SW480 (cell line): ENCODE measurements around the gene PDAP1.
A peak's percentile ranks its signal among the peaks of the same experiment; 100 is the strongest.
"Not testable (repeated sequence)": the region's sequence is repeated elsewhere in the genome, so short reads cannot be mapped to it uniquely, and the experiment has no call there.

Experiments used
- DNase-seq: peaks from one replicate; pipeline ENCODE4 v3.0.0-alpha.2; 2016; ENCODE audit warnings: low spot score

The PDAP1 gene

DNA sequence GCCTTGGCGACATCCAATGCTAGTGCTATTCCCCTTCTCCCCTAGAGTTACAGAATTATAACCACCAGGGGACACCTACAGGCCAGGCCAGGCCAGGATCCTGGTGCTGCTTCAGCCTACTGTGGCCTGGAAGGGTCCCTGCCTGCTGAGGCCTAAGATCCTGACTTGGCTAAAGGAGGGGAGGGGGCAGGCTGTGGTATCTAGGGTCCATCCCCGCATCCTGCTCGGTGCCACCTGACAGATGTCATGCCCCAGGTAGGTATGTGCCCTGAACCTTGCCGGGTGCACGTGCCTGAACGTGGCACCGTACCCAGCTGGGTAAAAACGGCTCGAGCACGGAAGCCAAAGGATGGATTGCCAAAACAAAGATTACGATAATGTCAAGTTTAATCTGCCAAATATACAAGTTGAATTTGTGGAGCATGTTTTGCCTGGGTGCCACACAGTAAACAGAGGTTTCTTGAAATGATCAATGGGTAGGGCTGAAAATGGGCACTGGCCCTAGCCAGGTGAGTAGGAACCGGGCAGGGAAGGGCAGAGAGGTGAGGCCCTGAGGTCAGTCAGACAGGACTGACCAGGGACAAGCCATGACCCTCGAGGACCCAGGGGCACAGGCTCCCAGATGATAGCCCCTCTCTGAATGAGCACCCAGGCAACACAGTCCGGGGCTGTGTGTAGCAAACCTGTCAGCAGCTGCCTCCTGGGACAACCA is 12.6 kb downstream of the PDAP1 start:
- no peak for DNase-seq

DNA sequence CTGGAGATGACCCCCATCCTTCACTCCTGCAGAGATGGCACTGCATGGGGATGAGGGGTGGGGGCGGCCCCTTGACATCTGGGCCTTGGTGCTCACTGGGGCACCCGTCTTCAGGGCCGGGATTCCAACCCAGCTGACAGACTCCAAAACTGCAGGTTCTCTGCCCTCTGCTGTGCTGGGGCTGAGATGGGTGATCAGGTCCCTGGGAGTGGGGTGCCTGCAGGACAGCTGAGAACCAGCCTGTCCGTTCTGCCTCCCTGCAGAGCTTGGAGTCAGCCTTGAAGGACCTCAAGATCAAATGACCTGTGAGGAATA is 14.3 kb downstream of the PDAP1 start:
- no peak for DNase-seq

DNA sequence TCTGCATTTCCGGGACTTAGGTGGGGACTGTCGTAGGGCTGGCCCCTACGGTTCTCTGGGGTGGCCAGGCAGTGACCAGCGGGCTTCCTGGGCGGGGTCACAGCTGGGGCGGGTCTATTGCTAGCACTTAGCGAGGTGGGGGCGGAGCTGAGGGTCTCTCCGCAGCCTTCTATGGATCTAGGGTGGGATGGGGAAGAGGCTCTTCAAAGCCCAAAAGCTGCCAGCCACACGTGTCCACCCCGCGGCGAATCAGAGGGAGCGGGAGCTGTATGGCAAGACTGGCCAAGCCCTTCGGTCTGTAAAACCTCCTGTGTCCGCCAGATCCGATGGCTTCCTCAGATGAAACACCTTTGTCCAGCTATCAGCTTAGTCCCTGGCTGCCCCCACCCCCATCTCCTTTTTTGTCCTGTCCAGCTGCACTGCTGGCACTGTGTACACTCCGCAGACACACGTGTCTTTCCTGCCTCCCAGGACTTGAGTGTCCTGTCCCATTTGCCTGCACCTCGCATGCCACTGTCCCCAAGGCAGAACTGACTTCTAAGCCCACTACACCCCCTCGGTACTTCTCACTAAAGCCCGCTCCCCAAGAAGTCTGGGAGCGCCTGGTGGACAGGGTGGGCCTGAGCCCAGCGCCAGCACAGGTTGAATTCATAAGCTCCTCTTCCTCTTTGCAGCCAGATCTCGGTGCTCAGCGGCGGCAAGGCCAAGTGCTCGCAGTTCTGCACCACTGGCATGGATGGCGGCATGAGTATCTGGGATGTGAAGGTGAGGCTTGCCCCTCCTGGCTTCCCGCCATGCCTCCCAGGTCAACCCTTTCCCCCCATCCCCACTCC is 14.8 kb downstream of the PDAP1 start:
- DNase-seq = peak; percentile 77

DNA sequence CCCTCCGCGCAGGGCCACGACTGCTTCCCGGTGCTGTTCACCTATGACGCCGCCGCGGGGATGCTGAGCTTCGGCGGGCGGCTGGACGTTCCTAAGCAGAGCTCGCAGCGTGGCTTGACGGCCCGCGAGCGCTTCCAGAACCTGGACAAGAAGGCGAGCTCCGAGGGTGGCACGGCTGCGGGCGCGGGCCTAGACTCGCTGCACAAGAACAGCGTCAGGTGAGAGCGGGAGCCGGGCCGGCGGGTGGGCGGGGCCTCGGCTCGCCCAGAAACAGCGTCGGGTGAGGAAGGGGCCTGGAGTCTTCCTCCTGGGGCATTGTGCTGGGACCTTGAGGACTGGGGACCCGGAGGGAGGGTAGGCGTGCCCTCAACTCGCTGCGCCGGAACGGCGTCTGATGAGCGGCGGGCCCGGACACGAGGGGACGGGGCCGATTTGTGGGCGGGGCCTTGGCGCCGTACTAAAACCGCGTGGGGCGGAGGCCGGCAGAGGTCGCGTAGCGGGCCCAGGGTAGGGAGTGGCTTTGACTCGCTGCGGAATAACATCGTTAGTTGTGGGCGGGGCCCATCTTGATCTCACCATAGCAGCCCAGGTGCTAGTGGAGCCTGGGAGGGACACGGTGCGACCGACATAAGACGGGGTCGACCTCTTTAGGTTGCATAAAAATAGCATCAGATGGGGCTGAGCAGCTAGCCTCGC is 15.6 kb downstream of the PDAP1 start:
- peak; percentile 97 for DNase-seq

DNA sequence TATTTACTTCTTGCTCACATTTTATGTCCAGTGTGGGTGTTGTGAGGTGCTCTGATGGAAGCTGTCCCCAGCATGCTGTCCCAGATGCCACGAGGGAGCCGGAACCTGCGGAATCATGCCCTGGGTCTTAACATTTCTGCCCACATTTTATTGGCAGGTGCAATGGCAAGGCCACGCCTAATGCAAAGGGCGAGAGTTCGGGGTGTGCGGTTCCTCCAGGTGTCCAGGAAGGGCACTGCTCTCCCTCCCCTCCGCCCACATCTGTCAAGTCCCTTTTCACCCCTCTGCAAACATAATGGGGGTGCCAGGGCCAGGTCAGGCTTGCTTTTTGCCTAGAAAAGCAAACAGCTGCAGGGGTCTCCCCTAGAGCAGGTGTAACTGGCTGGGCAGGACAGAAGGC is 16.4 kb downstream of the PDAP1 start:
- peak; percentile 77 for DNase-seq

DNA sequence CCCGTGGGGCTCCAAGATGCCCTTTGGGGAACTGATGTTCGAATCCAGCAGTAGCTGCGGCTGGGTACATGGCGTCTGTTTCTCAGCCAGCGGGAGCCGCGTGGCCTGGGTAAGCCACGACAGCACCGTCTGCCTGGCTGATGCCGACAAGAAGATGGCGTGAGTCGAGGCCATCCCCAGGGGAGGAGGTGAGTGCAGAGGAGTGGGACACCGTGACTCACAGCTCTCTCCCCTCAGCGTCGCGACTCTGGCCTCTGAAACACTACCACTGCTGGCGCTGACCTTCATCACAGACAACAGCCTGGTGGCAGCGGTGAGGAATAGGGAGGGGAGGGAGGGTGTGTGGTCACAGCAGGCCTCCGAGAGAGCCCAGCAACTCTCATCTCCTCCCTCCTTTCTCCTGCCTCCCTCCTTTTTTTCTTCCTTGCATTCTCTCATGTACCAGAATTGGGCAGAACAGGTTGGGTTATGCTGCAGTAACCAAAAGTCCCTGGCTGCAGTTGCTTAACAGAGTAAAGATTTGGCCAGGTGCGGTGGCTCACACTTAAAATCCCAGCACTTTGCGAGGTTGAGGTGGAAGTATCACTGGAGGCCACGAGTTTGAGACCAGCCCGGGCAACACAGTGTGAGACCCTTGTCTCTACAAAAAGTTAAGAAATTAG is 17.3 kb downstream of the PDAP1 start:
- DNase-seq = no peak

DNA sequence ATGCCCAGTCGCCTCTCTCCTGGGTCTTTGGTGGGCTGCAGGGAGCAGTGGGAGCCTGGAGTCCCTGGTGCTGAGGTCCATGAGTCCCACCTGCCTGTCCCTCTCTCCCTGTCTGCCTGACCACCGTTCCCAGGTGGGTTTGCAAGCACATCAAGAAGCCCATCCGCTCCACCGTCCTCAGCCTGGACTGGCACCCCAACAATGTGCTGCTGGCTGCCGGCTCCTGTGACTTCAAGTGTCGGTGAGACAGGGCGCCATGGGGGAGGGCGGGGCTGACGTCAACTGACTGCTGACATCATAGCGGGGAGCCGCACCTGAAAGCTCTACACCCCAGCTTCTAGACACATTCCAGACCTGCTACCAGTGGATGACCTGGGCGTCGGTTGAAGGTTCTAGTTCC is 18.6 kb downstream of the PDAP1 start:
- DNase-seq = no peak

DNA sequence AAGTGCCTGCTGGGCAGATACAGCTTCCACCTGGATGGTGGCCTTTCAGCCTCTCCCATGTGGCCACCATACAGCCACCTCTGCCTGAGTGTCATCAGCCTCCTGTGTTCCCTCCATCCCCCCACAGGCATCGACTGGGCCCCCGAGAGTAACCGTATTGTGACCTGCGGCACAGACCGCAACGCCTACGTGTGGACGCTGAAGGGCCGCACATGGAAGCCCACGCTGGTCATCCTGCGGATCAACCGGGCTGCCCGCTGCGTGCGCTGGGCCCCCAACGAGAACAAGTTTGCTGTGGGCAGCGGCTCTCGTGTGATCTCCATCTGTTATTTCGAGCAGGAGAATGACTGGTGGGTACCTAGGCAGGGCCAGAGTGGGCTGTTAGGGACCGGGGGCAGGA is 20.5 kb downstream of the PDAP1 start:
- DNase-seq = no peak

DNA sequence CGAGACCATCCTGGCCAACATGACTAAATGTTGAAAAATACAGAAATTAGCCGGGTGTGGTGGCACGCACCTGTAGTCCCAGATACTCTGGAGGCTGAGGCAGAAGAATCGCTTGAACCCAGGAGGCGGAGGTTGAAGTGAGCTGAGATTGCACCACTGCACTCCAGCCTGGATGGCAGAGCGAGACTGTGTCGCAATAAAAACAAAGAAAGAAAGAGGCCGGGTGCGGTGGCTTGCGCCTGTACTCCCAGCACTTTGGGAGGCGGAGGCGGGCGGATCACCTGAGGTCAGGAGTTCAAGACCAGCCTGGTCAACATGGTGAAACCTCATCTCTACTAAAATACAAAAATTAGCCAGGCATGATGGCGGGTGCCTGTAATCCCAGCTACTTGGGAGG is 21.2 kb downstream of the PDAP1 start:
- DNase-seq = not testable (repeated sequence)

DNA sequence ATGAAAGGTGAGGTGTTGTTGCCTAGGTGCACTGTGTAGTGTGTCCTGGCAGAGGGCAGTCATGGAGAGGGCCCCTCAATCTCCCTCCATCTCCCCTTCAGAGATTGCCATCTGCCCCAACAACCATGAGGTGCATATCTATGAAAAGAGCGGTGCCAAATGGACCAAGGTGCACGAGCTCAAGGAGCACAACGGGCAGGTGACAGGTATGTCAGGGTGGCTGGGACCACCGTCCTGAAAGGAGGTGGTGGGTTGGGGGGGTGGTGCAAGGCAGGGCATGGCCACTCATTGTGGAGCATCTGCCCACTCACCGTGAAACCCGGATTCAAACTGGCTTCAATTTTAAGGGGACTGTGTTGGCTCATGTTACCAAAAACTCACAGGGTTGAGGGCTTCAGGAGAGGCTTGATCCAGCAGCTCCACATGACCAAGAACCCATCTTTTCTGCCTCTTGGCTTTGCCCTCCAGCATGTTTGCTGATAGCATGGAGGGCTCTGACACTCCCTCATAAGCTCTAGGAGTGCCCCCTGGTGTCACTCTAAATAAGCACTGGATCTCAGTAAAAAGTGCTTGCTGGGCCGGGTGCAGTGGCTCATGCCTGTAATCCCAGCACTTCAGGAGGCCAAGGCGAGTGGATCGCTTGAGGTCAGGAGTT is 21.7 kb downstream of the PDAP1 start:
- DNase-seq = peak; percentile 58

DNA sequence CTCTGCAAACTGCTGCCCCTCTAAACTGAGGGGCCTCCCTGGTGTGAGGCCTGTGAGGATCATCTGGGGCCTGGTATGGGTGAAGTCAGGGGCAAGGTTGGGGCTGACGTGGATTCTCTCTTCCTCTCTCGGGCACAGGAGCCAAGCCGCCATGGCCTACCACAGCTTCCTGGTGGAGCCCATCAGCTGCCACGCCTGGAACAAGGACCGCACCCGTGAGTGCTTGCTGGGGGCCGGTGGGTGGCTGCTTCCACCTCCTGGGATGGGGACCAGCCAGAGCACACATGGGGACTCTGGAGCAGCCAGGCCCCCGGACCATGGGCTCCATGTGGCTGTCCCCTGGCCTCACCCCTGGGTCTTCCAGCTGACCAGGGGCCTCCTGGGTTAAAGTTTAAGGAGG is 22.8 kb downstream of the PDAP1 start:
- DNase-seq = no peak

DNA sequence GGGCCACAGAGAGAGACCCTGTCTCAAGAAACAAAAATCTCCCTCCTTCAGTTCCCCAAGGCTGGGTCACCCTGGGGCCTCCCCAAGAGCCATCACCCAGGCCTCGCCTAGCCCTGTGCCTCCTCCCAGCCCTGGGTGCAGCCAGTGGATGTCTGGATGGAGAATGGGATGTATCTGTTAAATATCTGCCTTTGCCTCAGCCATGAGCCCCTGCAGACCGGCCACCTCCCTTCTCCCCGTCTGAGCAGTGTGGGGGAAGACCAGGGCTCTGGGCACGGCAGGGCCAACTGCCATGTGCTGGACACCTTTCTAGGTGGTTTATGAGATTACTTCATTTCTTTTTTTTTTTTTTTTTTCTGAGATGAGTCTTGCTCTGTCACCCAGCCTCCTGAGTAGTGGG is 23.9 kb downstream of the PDAP1 start:
- no peak for DNase-seq

DNA sequence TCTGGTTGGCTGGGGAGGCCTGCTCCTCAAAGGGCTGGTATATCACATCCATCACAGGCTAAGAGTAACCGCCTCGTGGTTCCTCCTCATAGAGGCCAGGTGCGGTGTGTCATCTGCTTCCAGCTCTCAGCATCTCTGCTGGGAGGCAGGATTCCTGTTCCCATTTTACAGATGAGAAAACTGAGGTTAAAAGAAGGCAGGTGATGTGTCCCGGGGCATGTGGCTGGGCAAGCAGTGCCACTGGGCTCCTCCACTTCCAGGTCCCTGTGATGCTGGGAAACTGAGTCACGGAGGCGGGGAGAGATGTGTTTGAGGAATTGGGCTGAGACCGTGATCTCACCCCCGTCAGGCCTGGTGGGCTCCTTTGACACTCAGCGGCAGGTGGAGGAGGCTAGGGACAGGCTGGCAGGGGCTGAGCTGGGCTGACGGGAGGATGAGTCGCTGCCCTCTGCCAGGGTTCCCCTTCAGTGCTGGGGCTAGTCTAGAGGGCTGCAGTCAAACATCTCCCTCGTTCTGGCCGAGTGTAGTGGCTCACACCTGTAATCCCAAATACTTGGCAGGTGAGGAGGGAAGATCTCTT is 24.5 kb downstream of the PDAP1 start:
- DNase-seq = no peak

DNA sequence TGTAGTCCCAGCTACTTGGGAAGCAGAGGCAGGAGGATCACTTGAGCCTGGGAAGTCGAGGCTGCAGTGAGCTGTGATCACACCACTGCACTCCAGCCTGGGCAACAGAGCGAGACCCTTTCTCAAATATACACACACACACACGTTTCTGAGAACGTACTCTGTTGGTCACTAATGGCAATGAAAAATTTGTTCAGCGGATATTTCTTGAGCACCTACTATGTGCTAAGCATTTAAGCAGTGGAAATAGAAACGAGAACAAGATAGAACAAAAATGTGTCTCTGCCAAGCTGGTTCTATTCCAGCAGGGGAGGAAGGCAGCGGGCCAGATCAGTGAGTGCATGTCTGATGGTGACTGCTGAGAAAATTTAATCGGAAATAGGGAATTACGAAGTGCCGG is 25.2 kb downstream of the PDAP1 start:
- no peak for DNase-seq

DNA sequence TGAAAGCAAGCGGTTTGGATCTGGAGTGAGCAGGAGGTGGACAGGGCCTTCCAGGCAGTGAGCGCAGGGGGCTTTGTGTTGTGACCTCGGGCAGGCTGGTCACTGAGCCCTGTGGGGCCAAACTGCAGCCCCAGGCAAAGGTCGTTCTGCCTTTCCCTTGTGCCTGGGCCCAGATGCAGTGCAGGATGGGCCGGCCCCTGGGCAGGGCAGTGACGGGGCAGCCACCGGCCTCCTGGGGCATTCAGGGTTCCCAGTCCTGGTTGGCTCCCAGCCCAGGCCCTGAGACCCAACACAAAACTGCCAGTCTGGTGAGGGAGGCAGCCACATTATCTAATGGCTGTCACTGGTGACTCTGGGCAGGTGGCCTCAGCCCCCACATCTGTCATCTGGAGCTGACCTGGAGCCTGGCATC is 26.7 kb downstream of the PDAP1 start:
- no peak for DNase-seq

DNA sequence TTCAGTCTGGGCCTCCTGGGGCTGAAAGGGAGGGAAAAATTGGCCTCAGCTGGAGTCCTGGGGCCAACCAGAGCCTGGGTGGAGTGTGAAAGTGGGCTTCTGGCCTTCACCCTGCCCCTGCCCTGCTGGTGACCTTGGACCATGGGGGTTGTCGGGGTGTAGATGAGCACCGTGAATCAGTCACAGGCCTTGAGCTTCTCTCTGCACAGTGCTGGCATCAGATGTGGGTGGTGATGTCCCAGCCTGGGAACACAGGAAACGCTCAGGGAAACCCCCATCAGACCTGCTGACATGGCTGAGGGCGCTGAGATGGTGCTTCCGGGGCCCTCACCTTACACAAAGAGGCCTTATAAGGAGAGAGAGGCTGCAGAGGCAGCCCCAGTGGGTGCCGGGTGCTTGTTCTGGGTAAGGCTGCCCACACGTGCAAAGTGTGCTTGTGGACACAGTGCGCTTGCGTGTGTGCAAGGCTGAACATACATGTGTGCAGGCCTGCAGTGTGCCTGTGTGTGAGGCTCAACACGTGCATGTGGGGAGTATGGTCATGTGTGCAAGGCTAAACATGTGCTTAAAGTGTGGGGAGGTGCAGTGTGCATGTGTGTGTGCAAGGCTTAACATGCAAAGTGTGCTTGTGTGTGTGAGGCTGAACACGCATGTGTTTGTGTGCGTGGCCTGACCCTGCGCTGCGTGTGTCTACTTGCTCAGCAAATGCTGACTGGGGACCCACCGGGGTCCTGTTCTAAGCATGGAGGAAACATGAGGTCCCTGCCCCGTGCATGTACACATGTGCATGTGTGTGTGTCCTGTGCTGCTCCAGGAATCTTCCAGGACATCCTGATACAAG is 27.4 kb downstream of the PDAP1 start:
- no peak for DNase-seq

DNA sequence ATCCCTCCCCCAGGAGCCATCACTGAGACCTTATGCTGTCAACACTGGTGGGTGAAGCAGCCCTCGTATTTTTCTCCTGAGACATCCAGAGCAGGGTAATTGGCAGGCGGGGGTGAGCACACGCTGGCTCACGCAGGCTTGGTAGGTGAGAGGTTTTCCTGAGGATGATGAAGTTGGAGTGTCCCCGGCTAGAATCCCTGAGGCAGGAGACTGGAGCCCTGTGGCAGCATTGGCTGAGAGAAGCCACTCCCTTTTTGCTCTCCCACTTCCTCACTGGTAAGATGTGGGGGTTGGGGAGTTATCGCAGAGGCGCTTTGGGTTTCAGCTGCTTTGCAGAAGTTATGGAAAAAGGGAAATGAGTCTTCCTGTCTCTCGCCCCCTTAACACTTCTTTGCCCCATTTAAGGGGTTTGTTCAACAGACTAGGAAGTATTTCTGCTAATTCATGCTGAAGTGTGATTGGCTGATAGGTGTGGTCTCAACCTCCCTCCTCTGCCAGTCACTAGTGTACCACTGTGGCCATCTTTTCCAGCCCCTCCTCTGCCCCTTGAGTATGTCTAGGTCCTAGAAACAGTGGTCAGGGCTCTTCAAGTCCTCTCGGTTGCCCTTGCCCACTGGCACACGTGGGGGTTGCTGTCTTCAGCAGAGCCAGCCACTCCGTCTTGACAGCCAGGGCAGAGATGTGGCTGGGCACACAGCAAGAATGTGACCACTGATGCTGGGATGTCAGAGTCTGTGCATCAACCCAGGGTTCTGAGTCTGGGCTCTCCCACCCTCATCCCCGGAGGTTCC is 28.2 kb downstream of the PDAP1 start:
- no peak for DNase-seq

DNA sequence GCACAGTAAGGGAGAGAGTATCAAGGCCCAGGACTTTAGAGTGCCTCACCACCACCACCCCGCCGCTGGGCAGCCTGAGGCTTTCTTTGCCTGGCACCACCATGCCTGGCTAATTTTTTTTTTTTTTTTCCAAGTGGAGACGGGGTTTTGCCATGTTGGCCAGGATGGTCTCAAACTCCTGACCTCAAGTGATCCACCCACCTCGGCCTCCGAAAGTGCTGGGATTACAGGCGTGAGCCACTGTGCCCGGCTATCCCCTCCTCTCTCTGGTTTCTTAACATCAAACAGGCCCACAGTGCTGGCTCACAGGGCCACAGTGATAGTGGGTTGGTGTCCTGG is 28.7 kb downstream of the PDAP1 start:
- not testable (repeated sequence) for DNase-seq

DNA sequence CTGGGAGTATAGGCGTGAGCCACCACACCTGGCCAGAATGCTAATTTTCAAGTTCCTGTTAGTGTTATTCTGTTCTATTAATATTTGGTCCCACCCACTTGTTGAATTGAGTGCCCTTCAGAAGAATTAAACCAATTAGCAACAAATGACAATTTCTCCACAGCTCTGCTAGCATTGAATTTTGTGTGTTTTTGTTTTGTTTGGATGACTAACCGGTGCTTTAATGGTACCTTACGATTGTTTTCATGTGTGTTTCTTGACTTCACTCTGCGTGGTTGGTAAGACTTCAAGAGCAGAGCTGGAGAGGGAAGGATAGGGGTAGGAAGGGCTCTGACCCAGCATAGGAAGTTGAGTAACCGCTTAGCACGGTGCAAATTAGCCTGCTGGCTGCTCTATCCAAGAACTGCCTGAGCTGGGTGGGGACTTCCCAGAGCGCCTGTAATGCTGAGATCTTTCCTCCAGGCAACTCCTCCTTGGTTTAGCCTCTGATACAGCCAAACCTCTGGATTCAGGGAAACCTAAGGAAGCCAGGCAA is 29.3 kb downstream of the PDAP1 start:
- no peak for DNase-seq
